ENCODE results near the gene JAKMIP3.

- TF ChIP-seq CREB1 (IDR thresholded peaks at IDR 0.05; ENCODE audit: low read depth) (no peak), CTCF (IDR thresholded peaks at IDR 0.05 in 2 of 3, conservative IDR thresholded peaks at IDR 0.05 in 1 of 3; ENCODE audit: control insufficient read depth in 2 of 3, extremely low read depth in 1 of 3, insufficient read depth in 1 of 3, low read depth in 3 of 3, low read length in 3 of 3) (no peak), POLR2AphosphoS5 (IDR thresholded peaks at IDR 0.05; ENCODE audit: low read length) (no peak), FOS (IDR thresholded peaks at IDR 0.05; ENCODE audit: borderline replicate concordance, extremely low read depth, insufficient read length) (no peak), MYC (IDR thresholded peaks at IDR 0.05; ENCODE audit: insufficient read depth, insufficient read length, insufficient replicate concordance, low read length, severe bottlenecking) (no peak), EP300 (IDR thresholded peaks at IDR 0.05; ENCODE audit: borderline replicate concordance in 1 of 2, control insufficient read depth in 1 of 2, low read depth in 2 of 2, low read length in 2 of 2) (no peak), RCOR1 (conservative IDR thresholded peaks at IDR 0.05; ENCODE audit: low read depth, low read length) (no peak), TCF12 (IDR thresholded peaks at IDR 0.05; ENCODE audit: low read depth, low read length) (no peak), SMC3 (IDR thresholded peaks at IDR 0.05; ENCODE audit: borderline replicate concordance, low read length) (no peak), SREBF2 (IDR thresholded peaks at IDR 0.05; ENCODE audit: low read length) (no peak), TARDBP (IDR thresholded peaks at IDR 0.05; ENCODE audit: borderline replicate concordance) (no peak), PBX3 (IDR thresholded peaks at IDR 0.05; ENCODE audit: insufficient replicate concordance, low read depth, low read length) (no peak)
- TF ChIP-seq, protein P1, sequence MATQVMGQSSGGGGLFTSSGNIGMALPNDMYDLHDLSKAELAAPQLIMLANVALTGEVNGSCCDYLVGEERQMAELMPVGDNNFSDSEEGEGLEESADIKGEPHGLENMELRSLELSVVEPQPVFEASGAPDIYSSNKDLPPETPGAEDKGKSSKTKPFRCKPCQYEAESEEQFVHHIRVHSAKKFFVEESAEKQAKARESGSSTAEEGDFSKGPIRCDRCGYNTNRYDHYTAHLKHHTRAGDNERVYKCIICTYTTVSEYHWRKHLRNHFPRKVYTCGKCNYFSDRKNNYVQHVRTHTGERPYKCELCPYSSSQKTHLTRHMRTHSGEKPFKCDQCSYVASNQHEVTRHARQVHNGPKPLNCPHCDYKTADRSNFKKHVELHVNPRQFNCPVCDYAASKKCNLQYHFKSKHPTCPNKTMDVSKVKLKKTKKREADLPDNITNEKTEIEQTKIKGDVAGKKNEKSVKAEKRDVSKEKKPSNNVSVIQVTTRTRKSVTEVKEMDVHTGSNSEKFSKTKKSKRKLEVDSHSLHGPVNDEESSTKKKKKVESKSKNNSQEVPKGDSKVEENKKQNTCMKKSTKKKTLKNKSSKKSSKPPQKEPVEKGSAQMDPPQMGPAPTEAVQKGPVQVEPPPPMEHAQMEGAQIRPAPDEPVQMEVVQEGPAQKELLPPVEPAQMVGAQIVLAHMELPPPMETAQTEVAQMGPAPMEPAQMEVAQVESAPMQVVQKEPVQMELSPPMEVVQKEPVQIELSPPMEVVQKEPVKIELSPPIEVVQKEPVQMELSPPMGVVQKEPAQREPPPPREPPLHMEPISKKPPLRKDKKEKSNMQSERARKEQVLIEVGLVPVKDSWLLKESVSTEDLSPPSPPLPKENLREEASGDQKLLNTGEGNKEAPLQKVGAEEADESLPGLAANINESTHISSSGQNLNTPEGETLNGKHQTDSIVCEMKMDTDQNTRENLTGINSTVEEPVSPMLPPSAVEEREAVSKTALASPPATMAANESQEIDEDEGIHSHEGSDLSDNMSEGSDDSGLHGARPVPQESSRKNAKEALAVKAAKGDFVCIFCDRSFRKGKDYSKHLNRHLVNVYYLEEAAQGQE (IDR thresholded peaks at IDR 0.05; ENCODE audit: low read depth, low read length): no peak
Measured at GRCh38 chr10:132111871-132112341, 46.2 kb downstream of the JAKMIP3 start.

All from GM12878 (cell line).